ENCODE measurements around the gene ERAP2.

DNA sequence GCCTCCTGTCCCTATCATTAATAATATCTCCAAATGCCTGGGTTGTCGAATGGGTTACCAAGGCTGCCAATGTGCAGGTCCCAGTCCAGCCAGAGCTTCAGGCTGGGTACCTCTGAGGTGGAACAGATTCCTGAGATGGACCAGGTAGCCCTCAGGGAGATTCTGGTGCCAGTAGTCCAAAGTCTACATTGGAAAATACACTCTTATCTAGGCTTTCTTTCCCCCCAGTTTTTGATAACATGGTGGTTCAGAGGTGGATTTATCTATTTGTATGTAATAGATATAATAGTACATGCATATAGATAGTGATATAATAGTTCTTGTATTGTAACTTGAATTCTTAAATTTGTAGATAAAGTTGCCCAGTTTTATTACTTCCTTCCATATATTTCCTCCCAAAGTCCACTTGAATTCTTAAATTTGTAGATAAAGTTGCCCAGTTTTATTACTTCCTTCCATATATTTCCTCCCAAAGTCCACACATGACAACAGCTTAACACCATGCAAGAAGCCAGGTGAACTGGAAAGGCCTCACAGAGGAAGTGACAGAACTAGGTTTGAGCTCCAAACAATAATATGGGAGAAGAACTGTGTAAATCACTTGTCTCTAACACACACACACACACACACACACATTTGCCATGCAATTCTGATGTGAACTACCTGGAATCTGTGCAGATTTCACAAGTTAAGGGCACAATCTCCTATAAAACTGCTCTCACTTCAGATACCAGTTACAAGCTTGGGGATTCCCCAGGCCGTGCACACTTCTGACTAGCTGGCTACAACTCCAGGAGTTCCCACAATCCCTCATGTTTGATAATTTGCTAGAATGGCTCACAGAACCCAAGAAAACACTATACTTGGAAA is 37.9 kb upstream of the ERAP2 start:
- TF ChIP-seq, protein P1, sequence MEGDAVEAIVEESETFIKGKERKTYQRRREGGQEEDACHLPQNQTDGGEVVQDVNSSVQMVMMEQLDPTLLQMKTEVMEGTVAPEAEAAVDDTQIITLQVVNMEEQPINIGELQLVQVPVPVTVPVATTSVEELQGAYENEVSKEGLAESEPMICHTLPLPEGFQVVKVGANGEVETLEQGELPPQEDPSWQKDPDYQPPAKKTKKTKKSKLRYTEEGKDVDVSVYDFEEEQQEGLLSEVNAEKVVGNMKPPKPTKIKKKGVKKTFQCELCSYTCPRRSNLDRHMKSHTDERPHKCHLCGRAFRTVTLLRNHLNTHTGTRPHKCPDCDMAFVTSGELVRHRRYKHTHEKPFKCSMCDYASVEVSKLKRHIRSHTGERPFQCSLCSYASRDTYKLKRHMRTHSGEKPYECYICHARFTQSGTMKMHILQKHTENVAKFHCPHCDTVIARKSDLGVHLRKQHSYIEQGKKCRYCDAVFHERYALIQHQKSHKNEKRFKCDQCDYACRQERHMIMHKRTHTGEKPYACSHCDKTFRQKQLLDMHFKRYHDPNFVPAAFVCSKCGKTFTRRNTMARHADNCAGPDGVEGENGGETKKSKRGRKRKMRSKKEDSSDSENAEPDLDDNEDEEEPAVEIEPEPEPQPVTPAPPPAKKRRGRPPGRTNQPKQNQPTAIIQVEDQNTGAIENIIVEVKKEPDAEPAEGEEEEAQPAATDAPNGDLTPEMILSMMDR (IDR thresholded peaks at IDR 0.05) = no peak
- TF ChIP-seq POLR2A (IDR thresholded peaks at IDR 0.05) = no peak
